ENCODE data around the gene RAF1.
"Not testable (repeated sequence)": the region's sequence is repeated elsewhere in the genome, so short reads cannot be mapped to it uniquely, and the experiment has no call there.

RAF1 gene

GRCh38 chr3:12559520-12559919 is 104.4 kb downstream of the RAF1 start:
- no peak for DNase-seq (ENCODE audit: low read depth in 2 of 2)

- no peak for DNase-seq (ENCODE audit: low read depth in 2 of 2)
Observed at GRCh38 chr3:12558706-12559105, 105.2 kb downstream of the RAF1 start.

- DNase-seq (ENCODE audit: low read depth in 2 of 2) = no peak
Observed at GRCh38 chr3:12557473-12558100, 106.3 kb downstream of the RAF1 start.

- DNase-seq (ENCODE audit: low read depth in 2 of 2) = peak; percentile 77 to 83
Observed at GRCh38 chr3:12556690-12557472, 107.0 kb downstream of the RAF1 start, which contains the start of gene MKRN2. TSS of gene MKRN2 (plus strand) at chr3:12557087. CDS start at chr3:12557151, 64 bp downstream.

GRCh38 chr3:12556314-12556689 is 107.6 kb downstream of the RAF1 start:
- DNase-seq (ENCODE audit: low read depth in 2 of 2) = no peak

GRCh38 chr3:12553921-12554391 is 110.0 kb downstream of the RAF1 start:
- no peak for DNase-seq (ENCODE audit: low read depth in 2 of 2)

- no peak for DNase-seq (ENCODE audit: low read depth in 2 of 2)
Observed at GRCh38 chr3:12549971-12550760, 113.8 kb downstream of the RAF1 start.

- no peak for DNase-seq (ENCODE audit: low read depth in 2 of 2)
Observed at GRCh38 chr3:12545473-12545791, 118.5 kb downstream of the RAF1 start, which contains the start of gene MKRN2OS. TSS of gene MKRN2OS (minus strand) at chr3:12545499. CDS start at chr3:12545464, 35 bp downstream.

- DNase-seq (ENCODE audit: low read depth in 2 of 2) = no peak
Observed at GRCh38 chr3:12544652-12545472, 119.1 kb downstream of the RAF1 start.

- not testable (repeated sequence) for DNase-seq (ENCODE audit: low read depth in 2 of 2)
Observed at GRCh38 chr3:12543497-12543896, 120.4 kb downstream of the RAF1 start.

- DNase-seq (ENCODE audit: low read depth in 2 of 2) = no peak
Observed at GRCh38 chr3:12541625-12542024, 122.3 kb downstream of the RAF1 start.

- DNase-seq (ENCODE audit: low read depth in 2 of 2) = no peak
Observed at GRCh38 chr3:12536423-12536822, 127.5 kb downstream of the RAF1 start.
